NCI-H774 (cell line): ENCODE measurements around the gene RBP3.
"Not testable (repeated sequence)": the region's sequence is repeated elsewhere in the genome, so short reads cannot be mapped to it uniquely, and the experiment has no call there.

ENCODE experiments used
- DNase-seq: peaks from one replicate; lab custom pipeline; 2025; lab: John Stamatoyannopoulos, UW

RBP3 gene

GRCh38 chr10:47374611-47375536, 26.7 kb downstream of the RBP3 start:
- DNase-seq: no peak

GRCh38 chr10:47376522-47377220, 28.5 kb downstream of the RBP3 start:
- no peak for DNase-seq

- DNase-seq: no peak
Measured at GRCh38 chr10:47378183-47378510, 30.0 kb downstream of the RBP3 start.

- DNase-seq: no peak
Measured at GRCh38 chr10:47378606-47379444, 30.7 kb downstream of the RBP3 start.

GRCh38 chr10:47379445-47379785, 31.3 kb downstream of the RBP3 start:
- no peak for DNase-seq

GRCh38 chr10:47379901-47380300, 31.7 kb downstream of the RBP3 start:
- DNase-seq: no peak

- no peak for DNase-seq
Measured at GRCh38 chr10:47380341-47381102, 32.4 kb downstream of the RBP3 start.

GRCh38 chr10:47381103-47381395, 32.9 kb downstream of the RBP3 start:
- DNase-seq: no peak

GRCh38 chr10:47381427-47382379, 33.5 kb downstream of the RBP3 start:
- DNase-seq: no peak

- DNase-seq: peak; percentile 61
Measured at GRCh38 chr10:47383261-47384147, 35.3 kb downstream of the RBP3 start.

- DNase-seq: peak; percentile 89
Measured at GRCh38 chr10:47384148-47384921, 36.2 kb downstream of the RBP3 start, which contains the start of gene ZNF488. Gene ZNF488 (minus strand): TSS chr10:47384293. CDS start chr10:47368829, 15,464 bp downstream.

- DNase-seq: not testable (repeated sequence)
Measured at GRCh38 chr10:47386104-47386503, 37.9 kb downstream of the RBP3 start.

GRCh38 chr10:47388879-47389278, 40.7 kb downstream of the RBP3 start:
- no peak for DNase-seq

GRCh38 chr10:47389619-47390018, 41.5 kb downstream of the RBP3 start:
- DNase-seq: no peak

- no peak for DNase-seq
Measured at GRCh38 chr10:47396311-47396717, 48.2 kb downstream of the RBP3 start.

- DNase-seq: no peak
Measured at GRCh38 chr10:47397256-47397655, 49.1 kb downstream of the RBP3 start.

GRCh38 chr10:47400251-47400650, 52.1 kb downstream of the RBP3 start:
- DNase-seq: no peak

GRCh38 chr10:47400786-47401185, 52.6 kb downstream of the RBP3 start:
- DNase-seq: no peak

- DNase-seq: no peak
Measured at GRCh38 chr10:47401210-47401609, 53.0 kb downstream of the RBP3 start.
